GM12878 (cell line): Measurements from ENCODE around the gene PSMA7. TPM values are rescaled to one million over a fixed set of nuclear protein-coding genes. Genes with fewer than 3 reads are reported as not detected.

Source experiments
- ATAC-seq: fragments of 200-7000 bp; cut with Tn5 transposase; 3 replicates; pipeline ENCODE4 v1.9.1; 2020; ENCODE audit warnings: mild to moderate bottlenecking, moderate library complexity
- BruUV-seq: library from RNA; stranded (reverse); fragments of 400-500 nt; replicated peaks from 2 replicates; lab custom pipeline; 2021; lab: Mats Ljungman, UMichigan
- CTCF ChIA-PET: fragments of 300-600 bp; sonication (Branson Sonifier 250); formaldehyde crosslinking; extraction: SDS; loops from one replicate; lab custom pipeline; 2021; ENCODE audit warnings: inconsistent platforms; lab: Yijun Ruan, JAX
- POLR2A ChIA-PET: fragments of 350-600 bp; formaldehyde crosslinking; extraction: SDS; loops from one replicate; lab custom pipeline; 2021; ENCODE audit warnings: inconsistent platforms; lab: Charles Lee
- RAD21 ChIA-PET: fragments of 300-600 bp; sonication (Branson Sonifier 250); formaldehyde crosslinking; loops from one replicate; lab custom pipeline; 2023; ENCODE audit warnings: antibody characterized with exemption; ENCODE audit not compliant: unreplicated experiment; lab: Charles Lee
- SMC1A ChIA-PET: fragments of 300-600 bp; sonication (Branson Sonifier 250); formaldehyde crosslinking; loops from one replicate; lab custom pipeline; 2023; ENCODE audit not compliant: unreplicated experiment, uncharacterized antibody; lab: Charles Lee
- DNase-seq: peaks from one replicate; pipeline ENCODE4 v3.0.0-alpha.2; 2011; ENCODE audit warnings: low read depth, low spot score
- FAIRE-seq: peaks from 3 replicates; lab custom pipeline; 2011; peaks lifted over from hg19 to GRCh38; lab: Jason Lieb, UNC
- H2AFZ ChIP-seq: 2 replicates; pipeline ENCODE4 v1.6.0; 2011; ENCODE audit warnings: low read depth, low read length, control low read depth; ENCODE audit not compliant: control insufficient read depth
- H3K27ac ChIP-seq: 2 replicates; pipeline ENCODE4 v1.5.1; 2011; ENCODE audit warnings: control low read depth; ENCODE audit not compliant: control insufficient read depth, insufficient read depth
- H3K27me3 ChIP-seq, 2 experiments: replicated peaks in 1 of 2; 2 replicates each; pipeline versions ENCODE4 v1.6.0 to v1.6.1; 2011; ENCODE audit warnings: low read length in 1 of 2; ENCODE audit not compliant: control insufficient read depth in 2 of 2, insufficient read depth in 2 of 2
- H3K36me3 ChIP-seq, 2 experiments: 2 replicates each; pipeline ENCODE4 v1.5.1; 2011; ENCODE audit warnings: low read length in 1 of 2; ENCODE audit not compliant: control insufficient read depth in 2 of 2, insufficient read depth in 2 of 2
- H3K4me1 ChIP-seq: 2 replicates; pipeline ENCODE4 v1.6.1; 2011; ENCODE audit warnings: mild to moderate bottlenecking, low read length, moderate library complexity, mixed read lengths; ENCODE audit not compliant: control insufficient read depth, insufficient read depth
- H3K4me2 ChIP-seq: 2 replicates; pipeline ENCODE4 v1.6.0; 2011; ENCODE audit warnings: control low read depth; ENCODE audit not compliant: control insufficient read depth, insufficient read depth
- H3K4me3 ChIP-seq: fragments of 200-600 bp; sonication (generic); 2 replicates; pipeline ENCODE4 v1.5.1; 2016
- H3K79me2 ChIP-seq: 2 replicates; pipeline ENCODE4 v1.6.0; 2011; ENCODE audit warnings: low read length; ENCODE audit not compliant: control insufficient read depth, insufficient read depth
- H3K9ac ChIP-seq: 2 replicates; pipeline ENCODE4 v1.8.0; 2011; ENCODE audit warnings: low read length, control low read depth, mixed read lengths; ENCODE audit not compliant: control insufficient read depth, insufficient read depth
- H3K9me3 ChIP-seq: replicated peaks from 3 replicates; pipeline ENCODE4 v1.5.1; 2011; ENCODE audit warnings: mild to moderate bottlenecking, low read length; ENCODE audit not compliant: control insufficient read depth, insufficient read depth
- H4K20me1 ChIP-seq: 2 replicates; pipeline ENCODE4 v1.6.0; 2011; ENCODE audit not compliant: control insufficient read depth, insufficient read depth
- ASH2L ChIP-seq: fragments of 300-600, 200-600 bp; sonication (generic); IDR thresholded peaks from 2 replicates; pipeline ENCODE4 v1.6.1; 2017; ENCODE audit warnings: low read depth, mild to moderate bottlenecking, borderline replicate concordance
- CHD2 ChIP-seq: IDR thresholded peaks from 2 replicates; pipeline ENCODE4 v1.6.1; 2011; ENCODE audit warnings: low read depth, low read length, improper control_type of control experiment, borderline replicate concordance
- DPF2 ChIP-seq: fragments of 450-650 bp; IDR thresholded peaks from 2 replicates; pipeline ENCODE4 v1.6.1; 2017; ENCODE audit warnings: mild to moderate bottlenecking
- MTA3 ChIP-seq: IDR thresholded peaks from 2 replicates; pipeline ENCODE4 v1.6.1; 2012; ENCODE audit warnings: low read length, inconsistent platforms, borderline replicate concordance
- NR2F1 ChIP-seq: fragments of 450-650 bp; conservative IDR thresholded peaks from 2 replicates; pipeline ENCODE4 v1.6.1; 2017; ENCODE audit warnings: mild to moderate bottlenecking
- RCOR1 ChIP-seq: conservative IDR thresholded peaks from 2 replicates; pipeline ENCODE4 v1.6.1; 2012; ENCODE audit warnings: low read depth, low read length, improper control_type of control experiment
- SRF ChIP-seq, 2 experiments: IDR thresholded peaks; 2 replicates each; pipeline ENCODE4 v1.6.1; 2011; ENCODE audit warnings: low read depth in 2 of 2, low read length in 2 of 2, mild to moderate bottlenecking in 1 of 2, moderate library complexity in 1 of 2
- ZNF592 ChIP-seq: fragments of 450-650 bp; IDR thresholded peaks from 2 replicates; pipeline ENCODE4 v1.6.1; 2017; ENCODE audit warnings: mild to moderate bottlenecking, moderate library complexity
- WGBS: methylation state at CpG from one replicate; pipeline ENCODE4 v1.1.6; 2016; ENCODE audit warnings: low lambda C conversion rate; ENCODE audit not compliant: insufficient replicate concordance, insufficient coverage; ENCODE audit errors: missing lambda C conversion rate; 5-methylcytosine and 5-hydroxymethylcytosine counted together
- in situ Hi-C: fragments of 300-500 bp; cut with MboI; formaldehyde crosslinking; loops from 9 replicates; pipeline ENCODE4 v1.14.3; 2018; ENCODE audit warnings: mixed read lengths
- intact Hi-C: fragments of 100-400 bp; cut with micrococcal nuclease; formaldehyde crosslinking; loops from one replicate; pipeline ENCODE4 v1.14.2; 2022; ENCODE audit not compliant: unreplicated experiment
- polyA plus RNA-seq, 11 experiments: library from polyadenylated mRNA; depleted of rRNA in 4 of 11; unstranded in 6 of 11; stranded (reverse) in 5 of 11; fragments of >200 nt; fragmentation: Nextera tagmentation in 4 of 11; fragmentation: Illumina TruSeq in 1 of 11; extraction: Ambion mirVana in 4 of 11; extraction: Trizol in 1 of 11; gene quantifications; 1 replicate in 1 of 11; 2 replicates in 10 of 11; pipeline versions ENCODE4 v1.2.1 to v1.2.3, GENCODE V29; 2011 to 2016; ENCODE audit warnings: inconsistent platforms in 2 of 11, missing spikeins in 2 of 11, low read depth in 1 of 11
- total RNA-seq, 4 experiments: library from RNA; depleted of rRNA in 3 of 4; stranded (reverse); fragments of >200 nt in 3 of 4; fragmentation: Illumina TruSeq in 1 of 4; extraction: Trizol in 1 of 4; gene quantifications; 2 replicates each; pipeline versions ENCODE4 v1.2.1 to v1.2.3, GENCODE V29; 2013 to 2021

Gene PSMA7
- total and polyA plus RNA-seq, 10 of the 15 experiments (the other 5 are each of a cell fraction or from before 2014, with no cell fraction given), result 216 to 857 (median 368) TPM

DNA sequence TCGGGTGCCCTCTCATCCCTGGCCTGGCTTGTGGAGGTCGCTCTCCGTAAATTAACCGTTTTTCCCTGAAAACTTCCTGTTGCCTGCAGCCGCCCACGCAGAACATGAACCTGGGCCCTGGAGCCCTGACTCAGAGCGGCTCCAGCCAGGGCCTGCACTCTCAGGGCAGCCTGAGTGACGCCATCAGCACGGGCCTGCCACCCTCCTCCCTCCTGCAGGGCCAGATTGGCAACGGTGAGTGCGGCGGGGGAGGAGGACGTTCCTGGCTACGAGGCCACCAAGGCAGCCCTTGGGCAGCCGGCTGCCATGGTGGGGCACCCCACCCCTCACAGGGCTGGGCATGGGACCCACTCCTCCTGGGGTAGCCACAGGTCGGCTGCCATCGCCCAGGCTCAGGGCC is 18.2 kb upstream of the PSMA7 start:
- ATAC-seq (no peak), DNase-seq (no peak), FAIRE-seq (no peak)
- peaks cover 3% of the 10 kb centered on the region; the same call in 1 of the 2 replicates for H3K79me2 ChIP-seq
- whole genome bisulfite sequencing, result 96% methylated on average over 17 of the region's 17 CpGs
- BruUV-seq, result no TSS peak
- no peak overlapping the region for H3K9ac ChIP-seq
- CTCF ChIA-PET, result no interaction called here
- no peak for TF ChIP-seq ZNF592
- no peak for TF ChIP-seq ASH2L
- no peak for TF ChIP-seq CHD2
- TF ChIP-seq SRF (IDR thresholded peaks at IDR 0.05; ENCODE audit: low read depth in 2 of 2, low read length in 2 of 2), result no peak
- no peak for TF ChIP-seq NR2F1
- no peak for TF ChIP-seq RCOR1
- TF ChIP-seq MTA3, result no peak
- no peak for TF ChIP-seq DPF2
- H3K4me1 ChIP-seq, result peaks cover 9% of the 10 kb centered on the region
- in situ Hi-C loops (no loop called here), intact Hi-C loops (no loop called here)
- POLR2A ChIA-PET, result no interaction called here
- H3K27me3 ChIP-seq, result no peaks in the 10 kb centered on the region
- SMC1A ChIA-PET, result no interaction called here
- H3K4me3 ChIP-seq, result no peak overlapping the region
- RAD21 ChIA-PET, result no interaction called here
- H3K9me3 ChIP-seq, result no peaks in the 10 kb centered on the region
- peaks cover 14 to 47% of the 10 kb centered on the region in 2 experiments; a peak in 3 of 4 replicates for H3K36me3 ChIP-seq
- no peak overlapping the region for H3K27ac ChIP-seq
- no peak overlapping the region for H2AFZ ChIP-seq
- no peak overlapping the region for H3K4me2 ChIP-seq
- H4K20me1 ChIP-seq, result no peaks in the 10 kb centered on the region
